Activated naive CD4-positive, alpha-beta T cell (primary cell): ENCODE data around the gene CCDC61.

Source experiments
- DNase-seq, 4 experiments: peaks; one replicate each; lab custom pipeline; 2025; lab: John Stamatoyannopoulos, UW

The CCDC61 gene

DNA sequence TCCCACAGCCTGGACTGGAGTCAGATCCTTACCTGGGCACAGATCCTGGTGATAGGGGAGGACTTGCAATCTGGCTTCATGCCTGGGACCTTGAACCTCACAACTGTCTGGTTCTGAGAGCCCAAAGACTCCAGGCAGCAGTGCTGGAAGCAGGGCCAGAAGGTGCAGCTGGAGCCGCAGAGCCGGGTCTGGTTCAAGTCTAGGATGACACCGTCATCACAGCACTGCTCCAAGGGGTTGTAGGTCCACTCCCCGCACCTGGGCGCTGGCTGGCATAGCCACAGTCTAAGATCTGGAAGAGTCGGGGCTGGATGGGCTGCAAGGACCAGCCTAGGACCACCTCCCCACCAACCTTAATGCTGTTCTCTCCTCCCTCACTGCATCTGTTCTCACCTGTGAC, 44.9 kb downstream of the CCDC61 start:
- DNase-seq: no peak

DNA sequence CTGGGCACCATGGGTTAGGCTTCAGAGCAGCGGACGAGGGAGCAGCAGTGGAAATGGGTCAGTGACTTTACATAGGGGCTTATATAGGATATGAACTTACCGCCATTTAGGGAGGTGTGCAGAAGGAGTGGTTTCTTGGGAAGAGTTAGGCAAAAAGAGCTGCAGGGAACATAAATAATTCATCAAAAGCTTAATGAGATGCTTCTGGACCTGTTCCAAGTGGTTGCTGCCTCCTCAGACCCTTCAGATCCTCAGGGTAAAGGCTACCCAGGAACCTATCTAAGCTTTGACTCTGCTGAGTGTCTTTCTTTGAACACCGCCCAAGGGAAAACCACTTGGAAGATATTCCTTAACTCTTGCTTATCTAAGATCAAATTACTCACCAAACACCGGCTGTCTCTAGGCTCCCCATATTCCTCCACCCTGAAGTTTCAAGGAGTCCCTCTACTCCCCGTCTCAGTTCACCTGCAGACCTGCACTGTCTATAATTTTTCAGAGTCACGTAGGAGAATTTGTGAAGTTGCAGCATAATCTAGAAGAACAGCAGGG, 45.8 kb downstream of the CCDC61 start, which contains the start of gene IGFL4:
TSS of gene IGFL4 (minus strand) at position 51 of the 549 bp plus-strand sequence. CDS start at position 11, 40 bp downstream.
- no peak for DNase-seq

DNA sequence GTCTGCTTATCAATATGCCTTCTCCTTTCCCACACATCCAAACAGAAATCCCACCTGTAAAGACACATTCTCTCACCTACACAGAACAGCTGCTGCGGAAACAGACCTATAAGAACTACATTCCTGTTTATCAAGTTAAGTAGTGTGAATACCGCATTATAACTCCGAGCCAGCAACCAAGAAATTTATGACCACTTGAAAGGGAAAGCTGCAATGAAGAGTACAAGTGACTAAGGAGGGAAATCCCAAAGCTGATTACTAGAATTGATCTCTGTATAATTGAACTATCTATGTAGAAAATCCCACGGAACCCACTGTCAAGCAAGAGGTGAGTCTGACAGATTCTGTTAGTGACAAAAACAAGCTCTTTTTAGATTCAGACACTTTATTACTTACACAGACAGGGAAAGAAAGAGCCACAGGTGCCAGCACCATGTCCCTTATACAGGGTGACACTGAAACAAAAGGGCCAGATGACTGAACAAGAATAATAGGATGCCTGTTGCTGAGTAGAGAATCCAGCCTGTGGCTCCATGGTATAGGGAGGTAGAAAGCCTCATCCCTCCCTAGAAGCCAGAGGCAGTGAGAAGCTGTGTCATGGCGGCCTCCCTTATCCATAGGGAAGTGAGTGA, 47.1 kb downstream of the CCDC61 start:
- no peak for DNase-seq

GRCh38 chr19:46043519-46043918, 48.3 kb downstream of the CCDC61 start:
- no peak for DNase-seq

GRCh38 chr19:46049597-46049996, 54.3 kb downstream of the CCDC61 start:
- DNase-seq: no peak

- DNase-seq: no peak
Measured at GRCh38 chr19:46052896-46053295, 57.6 kb downstream of the CCDC61 start.

GRCh38 chr19:46056536-46056935, 61.3 kb downstream of the CCDC61 start:
- DNase-seq: no peak

GRCh38 chr19:46058778-46059177, 63.5 kb downstream of the CCDC61 start:
- no peak for DNase-seq

- DNase-seq: no peak
Measured at GRCh38 chr19:46060012-46060411, 64.7 kb downstream of the CCDC61 start.

- DNase-seq: no peak
Measured at GRCh38 chr19:46063201-46063600, 67.9 kb downstream of the CCDC61 start.

DNA sequence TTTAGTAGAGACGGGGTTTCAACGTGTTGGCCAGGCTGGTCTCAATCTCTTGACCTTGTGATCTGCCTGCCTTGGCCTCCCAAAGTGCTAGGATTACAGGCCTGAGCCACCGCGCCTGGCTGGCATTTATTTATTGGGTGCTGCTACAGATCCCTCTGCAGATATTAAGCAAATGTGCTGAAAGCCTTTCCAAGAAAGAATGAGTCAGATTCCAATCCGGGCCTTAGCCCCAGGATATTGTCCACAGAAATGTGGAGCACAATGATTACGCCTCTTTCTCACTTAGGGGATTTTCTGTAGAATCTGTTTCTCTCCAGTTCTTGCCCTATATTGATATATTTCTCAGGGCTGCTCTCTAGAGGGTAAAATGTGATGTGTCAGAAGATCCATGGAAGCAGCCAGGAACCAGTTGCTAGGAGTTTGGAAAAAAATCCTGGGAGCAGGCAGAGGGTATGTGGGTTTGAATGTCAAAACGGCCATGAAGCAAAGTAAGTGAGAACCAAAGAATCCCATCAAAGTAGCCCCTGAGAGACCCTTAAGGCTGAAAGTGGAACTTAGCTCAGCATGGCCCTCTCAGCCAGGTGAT, 70.3 kb downstream of the CCDC61 start:
- no peak for DNase-seq

- DNase-seq: no peak
Measured at GRCh38 chr19:46066471-46066870, 71.2 kb downstream of the CCDC61 start.

DNA sequence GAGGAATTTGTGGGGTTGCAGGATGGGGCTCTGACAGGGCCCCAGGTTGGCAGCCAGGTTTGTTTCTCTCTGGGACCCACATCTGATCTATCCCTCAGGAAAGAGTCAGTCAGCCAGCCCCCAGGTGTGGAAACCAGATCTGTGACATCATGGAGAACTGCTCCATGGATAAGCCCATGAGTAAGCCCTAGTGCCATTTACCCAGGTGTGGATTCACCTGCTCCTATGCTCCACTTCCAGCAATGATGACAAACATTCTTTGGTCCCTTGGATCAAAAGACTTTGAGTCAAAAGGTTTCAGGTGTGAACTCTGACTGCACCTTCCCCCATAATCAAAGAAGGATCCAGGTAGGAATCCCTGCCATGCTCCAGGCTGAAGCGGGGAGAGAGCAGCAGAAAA, 72.4 kb downstream of the CCDC61 start:
- no peak for DNase-seq
